Activated CD8-positive, alpha-beta memory T cell treated with anti-CD3 and anti-CD28 coated beads, Interleukin-2, amount 50 U/mL, for 4 hours (primary cell): ENCODE data around the gene FMN1.

Experiments used
- DNase-seq: peaks from one replicate; pipeline ENCODE4 v3.0.0-alpha.2; 2020

Gene FMN1

DNA sequence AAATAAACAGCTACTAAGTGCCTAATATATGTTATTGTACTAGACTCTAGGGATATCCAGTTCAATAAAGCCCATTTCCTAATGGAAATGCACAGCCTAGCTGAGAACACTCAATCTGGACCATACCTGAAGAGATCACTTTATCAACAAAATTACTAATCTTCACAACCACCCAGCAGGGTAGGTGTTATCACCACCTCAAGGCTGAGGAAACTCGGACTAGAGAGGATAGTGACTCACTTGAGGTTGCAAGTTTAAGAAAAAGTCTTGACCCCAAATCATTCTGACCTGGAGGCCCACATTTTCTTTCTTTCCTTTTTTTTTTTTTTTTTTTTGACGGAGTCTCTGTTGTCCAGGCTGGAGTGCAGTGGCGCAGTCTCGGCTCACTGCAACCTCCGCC is 3.1 kb upstream of the FMN1 start:
- DNase-seq = no peak

DNA sequence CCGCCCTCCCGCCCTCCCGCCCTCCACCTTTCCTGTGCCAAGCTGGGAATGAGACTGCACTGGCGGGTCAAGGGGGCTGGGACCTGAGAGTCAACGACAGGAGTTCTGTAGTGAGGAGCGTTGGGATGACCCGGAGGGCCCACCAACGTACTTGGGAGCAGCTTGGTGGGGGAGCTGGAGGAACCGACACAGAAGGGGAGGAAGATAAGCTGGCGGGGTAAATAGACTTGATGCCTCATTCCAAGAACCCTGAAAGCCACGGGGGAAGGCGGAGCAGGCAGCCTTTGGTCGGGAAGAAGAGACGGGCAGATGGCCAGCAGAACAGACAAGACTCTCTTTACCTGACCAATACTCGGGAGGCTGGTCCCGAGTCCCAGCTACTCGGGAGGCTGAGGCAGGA is 277 bp downstream of the FMN1 start:
- no peak for DNase-seq

DNA sequence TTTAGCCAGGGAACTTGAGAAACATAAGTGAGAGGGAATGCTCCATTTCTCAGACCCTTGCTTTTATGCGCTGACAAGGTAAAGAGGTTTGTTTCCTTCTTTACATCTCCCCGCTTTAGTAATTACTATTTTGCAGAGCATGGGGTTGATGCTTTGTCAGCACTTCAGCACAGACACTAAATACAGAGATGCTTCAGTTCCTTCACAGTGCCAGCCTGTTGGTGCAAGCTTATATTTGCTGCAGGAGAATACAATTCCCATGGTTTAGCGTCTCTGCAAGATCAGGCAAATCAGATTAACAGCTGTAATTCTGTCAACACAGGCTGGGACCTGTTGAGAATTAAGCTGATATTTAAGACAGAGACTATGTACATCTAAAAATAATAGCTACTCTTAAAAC is 2.9 kb downstream of the FMN1 start:
- no peak for DNase-seq

DNA sequence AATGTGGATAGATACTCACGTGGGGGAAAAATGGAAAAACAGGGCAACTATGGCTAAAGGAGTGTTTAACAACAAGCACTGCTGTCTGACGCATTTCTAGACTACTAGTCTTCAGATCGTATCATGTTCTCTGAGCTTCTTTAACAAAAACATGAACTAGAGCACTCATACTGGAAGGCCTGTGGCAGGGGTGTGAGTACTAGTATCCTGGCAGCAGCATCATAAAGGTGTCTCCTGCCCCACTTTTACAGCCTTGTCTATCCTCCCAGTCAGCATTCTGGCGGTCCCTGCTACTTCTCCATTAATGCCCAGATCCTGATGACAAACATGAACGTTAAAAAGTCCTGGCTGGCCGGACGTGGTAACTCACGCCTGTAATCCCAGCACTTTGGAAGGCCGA is 4.0 kb downstream of the FMN1 start:
- DNase-seq = no peak

DNA sequence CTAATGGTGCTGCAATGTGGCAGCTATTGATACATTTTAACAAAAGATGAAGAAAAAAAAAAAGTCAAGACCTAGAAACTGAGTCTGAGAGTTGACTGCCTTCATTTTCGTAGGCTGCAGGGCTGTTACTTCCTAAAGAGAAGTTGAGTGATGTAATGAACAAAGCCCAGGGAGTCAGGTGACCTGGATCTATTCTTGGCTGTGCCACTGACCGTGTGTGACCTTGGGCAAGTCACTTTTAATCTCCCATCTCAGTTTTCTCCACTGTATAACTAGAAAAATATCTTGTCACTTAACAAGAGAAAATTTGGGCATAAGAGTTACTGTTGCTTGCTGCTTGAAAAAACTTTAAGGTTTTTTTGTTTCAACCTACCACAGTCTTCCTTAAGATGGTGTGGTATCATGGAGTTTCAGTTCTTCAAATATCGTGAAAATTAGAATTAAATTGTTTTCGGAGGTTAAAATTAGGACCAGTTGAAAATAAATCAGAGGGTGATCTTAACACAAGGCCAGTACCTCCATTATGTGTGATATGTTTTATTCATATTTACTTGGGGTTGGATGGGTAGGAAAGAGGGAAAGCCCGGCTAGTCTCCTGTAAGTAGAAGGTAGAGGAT is 5.8 kb downstream of the FMN1 start:
- DNase-seq = no peak

DNA sequence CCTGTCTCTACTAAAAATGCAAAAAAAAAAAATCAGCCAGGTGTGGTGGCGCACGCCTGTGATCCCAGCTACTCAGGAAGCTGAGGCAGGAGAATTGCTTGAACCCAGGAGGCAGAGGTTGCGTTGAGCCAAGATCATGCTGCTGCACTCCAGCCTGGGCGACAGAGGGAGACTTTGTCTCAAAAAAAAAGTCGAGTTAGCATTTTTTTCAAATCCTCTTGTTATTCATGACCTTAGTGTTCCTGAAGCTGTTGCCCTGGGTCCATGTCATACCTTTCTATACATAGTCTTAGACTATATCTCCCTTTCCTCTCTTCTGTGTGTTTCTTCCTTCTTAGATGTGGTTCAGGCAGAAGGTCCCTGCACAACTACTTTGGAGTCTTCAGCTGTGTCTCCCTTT is 6.4 kb downstream of the FMN1 start:
- no peak for DNase-seq

DNA sequence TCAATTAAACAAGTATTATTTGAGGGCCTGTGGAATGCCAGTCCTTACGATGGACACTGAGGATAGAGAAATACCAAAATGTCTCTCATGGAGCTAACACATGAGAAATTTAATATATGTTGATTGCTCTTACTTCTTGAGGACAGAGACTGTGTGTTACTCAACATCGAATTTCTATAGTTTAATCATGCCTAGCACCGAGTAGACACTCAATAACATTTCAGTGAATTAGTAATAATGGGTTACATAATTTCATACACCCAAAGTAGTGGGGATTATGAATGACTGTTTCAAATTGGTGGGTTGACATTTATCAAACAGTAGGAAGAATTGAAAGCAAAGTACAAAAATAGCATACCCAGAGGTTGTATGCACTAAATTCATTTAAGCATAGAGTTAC is 11.2 kb downstream of the FMN1 start:
- DNase-seq = no peak

DNA sequence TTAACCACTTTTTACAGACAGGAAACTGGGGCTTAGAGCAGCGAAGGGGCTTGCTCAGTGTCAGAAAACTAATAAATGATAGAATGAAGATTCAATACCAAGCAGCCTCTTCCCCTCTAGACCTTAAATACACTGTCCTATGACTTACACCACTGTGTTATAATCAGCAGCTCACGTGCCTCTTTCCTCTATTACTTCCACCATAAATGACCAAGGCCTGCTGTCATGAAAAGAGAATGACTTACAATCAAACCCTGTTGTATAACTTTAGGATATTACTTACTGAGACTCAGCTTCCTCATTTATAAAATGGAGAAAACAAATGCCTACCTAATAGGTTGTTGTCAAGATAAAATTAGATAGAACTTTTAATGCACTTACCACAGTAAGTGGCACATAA is 11.6 kb downstream of the FMN1 start:
- no peak for DNase-seq

DNA sequence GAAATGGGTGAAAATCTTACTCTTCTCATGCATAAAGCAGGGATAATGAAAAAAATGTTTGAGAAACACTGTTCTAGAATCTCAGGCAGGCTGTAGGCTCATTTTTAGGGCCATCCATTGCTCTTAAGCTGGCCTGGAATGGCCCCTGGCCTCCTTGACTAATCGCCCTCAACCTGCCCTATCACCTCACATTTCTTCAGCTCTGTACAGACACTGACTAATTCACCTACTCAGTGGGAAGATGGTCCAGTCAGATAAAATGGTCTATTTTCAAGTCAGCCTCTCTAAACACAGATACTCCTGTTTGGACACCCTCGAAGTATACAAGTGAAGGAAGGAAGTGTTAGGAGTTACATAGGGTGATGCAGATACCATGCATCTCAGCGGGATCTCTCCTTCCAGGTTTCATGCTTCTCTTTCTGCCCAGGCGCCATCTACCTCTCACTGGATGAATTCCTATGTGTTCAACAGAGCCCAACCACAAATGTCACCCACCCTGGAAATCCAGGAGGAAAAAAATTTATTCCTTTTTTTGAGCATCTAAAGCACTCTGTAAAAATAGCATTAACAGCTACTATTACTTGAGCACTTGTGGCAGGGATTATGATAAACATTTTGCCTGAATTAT is 12.1 kb downstream of the FMN1 start:
- no peak for DNase-seq

DNA sequence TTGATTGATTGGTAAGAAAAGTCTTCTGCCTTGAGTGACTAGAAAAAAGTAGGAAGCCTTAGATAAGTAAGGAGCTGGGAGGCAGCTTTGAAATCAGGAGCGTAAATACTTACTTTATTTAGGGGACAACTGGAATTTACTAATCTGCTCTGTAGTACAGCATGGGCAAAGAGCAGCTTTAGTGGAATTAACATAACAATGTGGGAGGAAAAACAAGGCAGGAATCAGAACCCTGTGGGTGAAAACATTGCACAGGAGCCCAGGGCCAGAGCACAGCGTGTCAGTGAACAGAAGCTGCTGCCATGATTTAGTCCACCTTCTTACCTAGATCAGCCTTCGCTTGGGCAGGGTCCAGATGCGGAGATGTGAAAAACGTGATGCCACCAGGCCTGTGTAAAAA is 14.6 kb downstream of the FMN1 start:
- no peak for DNase-seq

DNA sequence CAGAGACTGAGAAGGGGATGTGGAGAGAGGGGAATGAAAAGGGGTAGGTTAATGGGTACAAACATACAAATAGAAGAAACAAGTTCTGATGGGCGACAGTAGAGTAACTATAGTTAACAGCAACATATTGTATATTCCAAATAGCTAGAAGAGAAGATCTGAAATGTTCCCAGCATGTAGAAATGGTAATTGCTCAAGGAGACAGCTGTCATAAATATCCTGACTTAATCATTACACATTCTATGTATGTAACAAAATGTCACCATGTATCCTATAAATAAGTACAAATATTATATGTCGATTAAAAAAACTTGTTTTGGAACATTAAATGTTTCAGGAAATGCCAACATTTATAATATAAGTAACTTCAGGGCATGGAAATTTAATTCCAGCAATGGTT is 23.3 kb downstream of the FMN1 start:
- no peak for DNase-seq

DNA sequence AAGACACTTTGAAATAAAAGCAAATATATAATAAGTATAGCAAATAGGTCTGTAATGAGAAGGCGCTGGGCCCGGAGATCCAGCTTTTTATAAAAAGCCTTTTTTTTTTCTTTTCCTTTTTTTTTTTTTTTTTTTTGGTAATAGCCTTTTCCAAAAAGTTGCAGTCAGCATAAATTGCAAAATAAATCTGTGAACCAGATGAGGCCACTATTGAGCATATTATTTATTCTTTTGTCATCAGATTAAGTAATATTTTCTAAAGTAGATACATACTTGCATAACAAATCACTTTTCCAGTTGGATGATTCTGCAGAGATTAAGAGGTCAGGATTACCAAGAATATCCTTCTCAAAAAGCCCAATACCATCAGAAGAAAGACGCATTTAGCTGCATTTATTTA is 24.9 kb downstream of the FMN1 start:
- no peak for DNase-seq

DNA sequence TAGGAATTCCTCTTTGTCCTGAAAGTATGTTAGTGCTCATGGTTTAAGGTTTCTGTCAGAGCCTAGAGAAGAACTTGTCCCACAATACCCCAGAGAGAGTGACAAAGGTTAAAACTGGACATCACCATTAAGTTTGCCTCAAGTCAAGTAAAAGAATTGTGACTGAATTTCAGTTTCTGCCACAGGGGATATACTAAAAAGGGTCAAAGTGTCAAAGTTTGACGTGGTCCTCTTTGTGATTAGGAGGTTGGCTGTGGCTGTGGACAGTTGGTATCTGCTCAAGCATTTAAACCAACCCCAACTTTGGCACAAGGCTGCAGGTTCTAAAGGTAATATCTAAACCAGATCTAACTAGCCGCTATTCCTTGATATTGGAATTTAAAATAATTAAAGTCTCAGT is 26.1 kb downstream of the FMN1 start:
- DNase-seq = no peak

DNA sequence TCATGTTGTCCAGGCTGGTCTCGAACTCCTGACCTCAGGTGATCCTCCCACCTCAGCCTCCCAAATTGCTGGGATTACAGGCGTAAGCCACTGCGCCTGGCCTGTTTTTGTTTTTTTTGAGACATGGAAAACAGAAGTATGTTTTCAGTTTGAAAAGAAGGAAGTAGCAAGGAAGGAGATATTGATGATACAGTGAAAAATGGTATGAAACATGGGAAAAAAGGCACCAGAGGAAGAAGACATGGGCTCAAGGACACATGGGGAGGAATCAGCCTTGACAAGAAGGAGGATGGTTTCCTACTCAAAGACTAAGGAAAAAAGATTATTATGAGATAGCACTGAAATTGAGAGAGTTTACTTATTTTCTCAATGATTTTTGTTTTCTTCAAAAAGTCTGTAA is 30.7 kb downstream of the FMN1 start:
- no peak for DNase-seq

DNA sequence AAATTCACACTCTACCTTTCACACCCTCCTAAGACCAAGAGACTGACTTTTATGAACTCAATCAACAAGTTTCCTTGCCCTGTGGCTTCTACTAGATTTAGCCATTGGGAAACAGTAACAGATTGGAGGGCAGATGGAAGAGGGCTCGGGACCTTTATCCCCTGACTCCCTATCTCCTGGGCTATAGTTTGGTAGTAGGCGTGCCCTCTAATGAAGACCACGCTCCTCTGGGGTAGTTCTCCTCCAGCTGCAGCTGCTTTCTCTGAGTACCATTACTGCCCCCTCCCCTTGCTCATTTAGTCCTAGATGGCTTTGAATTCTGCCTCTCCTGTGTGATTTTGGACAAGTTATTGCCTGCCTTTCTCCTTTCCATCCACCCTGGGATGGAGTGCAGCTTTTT is 33.3 kb downstream of the FMN1 start:
- no peak for DNase-seq

DNA sequence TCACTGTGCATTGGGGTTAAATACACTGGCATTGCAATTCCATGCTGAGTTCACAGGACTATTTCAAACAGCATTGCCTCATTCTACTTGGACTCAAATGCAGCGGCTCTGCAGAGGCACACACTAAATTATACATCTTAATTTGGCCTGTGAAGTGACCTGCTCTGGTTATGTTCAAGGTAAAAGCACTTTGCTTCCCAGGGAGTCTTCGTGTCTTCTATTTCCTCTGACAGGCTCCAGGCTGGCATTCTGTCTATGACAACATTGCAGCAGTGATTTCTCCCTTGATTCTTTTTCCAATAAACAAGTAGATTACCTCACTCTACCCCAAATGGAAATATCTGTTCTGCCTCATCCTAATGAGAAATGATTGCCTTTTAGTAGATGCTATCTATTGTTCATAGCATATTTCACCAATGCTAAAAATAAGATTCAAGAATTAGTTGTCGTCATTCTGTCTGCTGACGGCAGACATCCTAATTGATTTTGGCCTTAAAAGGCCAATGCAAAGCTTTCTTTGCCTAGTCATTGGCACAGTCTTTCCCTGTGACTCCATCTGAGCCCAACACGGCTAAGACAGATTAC is 33.8 kb downstream of the FMN1 start:
- DNase-seq = no peak

DNA sequence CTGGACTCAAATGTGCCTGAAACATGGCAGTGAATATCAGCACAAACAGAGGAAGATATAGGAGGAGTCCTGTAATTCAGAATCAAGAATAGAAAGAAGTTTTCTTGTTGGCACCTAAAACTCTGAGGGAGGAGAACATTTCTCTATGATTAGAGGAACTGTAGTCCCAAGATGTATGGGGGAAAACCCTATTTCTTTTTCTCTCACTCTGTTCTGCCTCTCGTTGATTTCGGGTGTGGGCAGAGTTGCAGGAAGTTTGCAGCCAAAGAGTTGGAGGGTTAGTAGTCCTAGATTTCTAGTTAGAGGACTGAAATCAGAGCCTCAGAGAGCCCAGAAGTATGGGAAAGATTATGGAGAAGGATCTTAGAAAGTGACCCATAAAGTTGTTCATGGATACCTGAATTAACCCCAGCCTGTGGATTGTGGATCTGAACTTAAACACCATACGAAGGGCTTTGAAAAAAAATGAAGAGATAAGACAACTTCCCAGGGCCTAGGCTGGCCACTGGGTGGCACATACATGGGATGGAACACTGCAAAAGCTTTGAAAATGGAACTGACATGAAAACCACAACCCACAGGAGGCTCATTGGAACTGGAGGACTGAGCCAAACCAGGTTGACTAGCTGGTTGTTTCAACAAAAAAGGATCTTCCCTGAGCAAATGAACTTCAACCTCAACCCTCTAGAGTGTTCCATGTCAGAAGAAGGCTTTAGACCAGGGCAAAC is 34.6 kb downstream of the FMN1 start:
- DNase-seq = no peak

DNA sequence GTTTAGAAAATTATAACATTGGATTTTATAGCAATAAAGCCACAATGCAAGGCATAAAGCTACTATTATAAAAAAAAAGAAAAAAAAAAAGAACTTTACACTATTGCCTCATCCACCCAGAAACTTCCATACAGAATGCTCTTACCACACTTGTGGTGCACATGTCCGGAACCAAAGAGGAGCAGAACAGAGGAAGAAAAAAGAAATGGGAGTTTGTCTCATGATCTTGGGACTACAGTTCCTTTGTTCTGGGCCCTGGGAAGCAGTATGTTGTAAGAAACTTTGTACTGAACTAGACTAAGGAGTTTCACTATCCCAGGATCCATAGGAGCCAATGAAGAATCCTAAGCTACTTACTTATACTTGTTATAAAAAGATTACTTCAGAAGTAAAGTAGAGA is 36.1 kb downstream of the FMN1 start:
- DNase-seq = no peak

DNA sequence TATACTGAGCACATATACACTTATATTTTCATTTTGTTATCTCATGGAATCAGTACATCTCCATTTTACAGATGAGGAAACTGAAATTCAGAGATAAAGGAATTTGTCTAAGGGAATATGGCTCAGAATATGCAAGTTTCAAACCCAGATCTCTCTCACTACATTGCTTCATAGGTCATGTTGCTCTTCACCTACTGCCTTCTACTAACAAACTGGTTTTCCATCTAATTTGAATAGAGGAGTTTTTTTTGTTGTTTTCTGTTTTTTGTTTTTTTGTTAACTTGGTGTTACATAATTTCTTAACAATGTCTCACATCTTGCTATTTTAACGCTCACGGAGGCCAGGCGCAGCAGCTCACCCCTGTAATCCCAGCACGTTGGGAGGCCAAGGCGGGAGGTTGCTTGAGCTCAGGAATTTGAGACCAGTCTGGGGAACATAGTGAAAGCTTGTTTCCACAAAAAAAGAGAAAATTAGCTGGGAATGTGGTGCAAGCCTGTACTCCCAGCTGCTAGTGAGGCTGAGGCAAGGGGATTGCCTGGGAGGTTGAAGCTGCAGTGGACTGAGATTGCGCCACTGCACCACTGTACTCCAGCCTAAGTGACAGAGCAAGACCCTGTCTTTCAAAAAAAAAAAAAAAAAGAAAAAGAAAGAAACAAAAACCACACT is 37.0 kb downstream of the FMN1 start:
- no peak for DNase-seq

DNA sequence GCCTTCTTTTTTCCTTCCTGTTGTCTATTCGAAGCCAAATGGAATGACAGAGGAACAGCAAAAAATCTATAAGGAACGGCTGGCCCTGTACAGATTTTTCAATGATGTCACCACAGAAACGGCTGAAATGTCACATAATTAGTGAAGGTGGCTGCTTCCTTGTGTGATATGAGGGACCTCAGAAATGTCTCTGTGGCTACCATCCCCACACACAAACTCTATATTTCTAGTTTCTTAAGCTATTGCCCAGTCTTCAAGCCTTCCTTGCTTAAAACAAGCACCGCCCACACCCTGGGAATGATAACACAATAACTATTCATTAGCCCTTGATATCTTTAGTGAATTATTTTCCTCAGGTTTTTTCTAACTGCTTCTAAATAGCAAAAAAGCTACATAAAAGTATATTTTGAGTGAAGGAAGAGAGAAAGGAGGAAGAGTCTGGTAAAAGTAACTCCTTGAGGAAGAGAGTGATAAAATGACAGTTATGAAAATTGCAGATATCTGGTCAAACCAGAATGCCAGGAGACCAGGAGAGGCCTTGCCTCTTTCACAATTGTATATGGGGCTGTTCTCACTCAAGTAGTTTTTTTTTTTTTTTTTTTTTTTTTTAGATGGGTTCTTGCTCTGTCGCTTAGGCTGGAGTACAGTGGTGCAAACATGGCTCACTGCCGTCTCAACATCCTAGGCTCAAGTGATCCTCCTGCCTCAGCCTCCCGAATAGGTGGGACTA is 38.7 kb downstream of the FMN1 start:
- no peak for DNase-seq

DNA sequence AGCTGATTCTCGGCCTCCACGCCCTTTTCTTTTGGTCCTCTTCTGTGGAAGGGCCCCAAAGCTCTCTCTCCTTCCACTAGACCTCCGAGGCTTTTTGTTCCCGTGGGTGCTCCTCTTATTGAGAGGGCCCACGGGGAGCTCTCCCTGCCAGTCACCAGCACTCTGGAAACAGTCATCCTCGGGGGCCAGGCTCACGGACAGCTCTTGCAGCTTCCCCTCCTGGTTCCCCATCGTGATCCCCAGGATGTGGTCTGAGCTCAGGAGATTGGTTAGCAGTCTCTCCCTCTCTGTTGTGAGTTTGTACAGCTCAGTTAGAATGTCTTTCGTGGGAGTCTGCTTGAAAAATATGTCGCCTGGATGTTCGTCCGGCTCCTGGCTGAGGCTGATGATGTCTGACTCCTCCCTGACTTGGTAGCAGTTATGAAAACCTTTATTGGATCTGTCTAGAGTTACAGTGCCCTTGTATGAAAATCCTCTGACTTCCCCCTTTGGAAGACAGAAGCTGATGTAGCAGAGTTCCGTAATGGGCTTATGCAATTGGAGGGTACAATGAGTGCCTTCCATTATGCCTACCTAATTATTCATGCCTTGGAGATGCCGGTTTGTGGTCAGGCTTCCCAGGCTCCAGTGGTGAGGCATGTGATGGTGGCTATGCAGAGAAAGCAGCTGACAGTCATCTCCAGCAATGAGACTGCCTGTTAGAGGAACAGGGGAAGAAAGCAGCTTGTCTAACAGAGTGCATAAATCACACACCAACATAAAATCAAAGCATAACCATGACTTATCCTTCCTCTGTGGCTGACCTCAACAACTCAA is 40.0 kb downstream of the FMN1 start:
- DNase-seq = no peak

DNA sequence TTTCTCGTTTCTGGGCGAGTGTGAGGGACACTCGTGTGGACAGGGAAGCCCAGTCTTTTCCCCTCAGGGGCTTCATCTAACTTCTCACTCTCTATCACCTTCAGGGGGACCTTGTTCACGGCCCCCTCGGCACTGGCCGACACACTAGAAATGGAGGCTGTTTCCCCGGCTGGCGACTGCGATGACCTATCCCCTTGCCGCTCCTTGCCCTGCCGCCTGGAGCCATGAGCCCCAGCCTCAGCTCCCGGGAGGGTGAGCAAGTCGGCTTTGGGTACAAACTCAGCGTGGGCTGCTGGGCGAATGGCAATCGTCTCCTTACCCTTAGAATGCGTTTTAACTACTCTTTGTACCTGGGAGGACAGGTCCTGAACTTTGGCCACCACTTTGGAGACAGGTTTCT is 41.0 kb downstream of the FMN1 start:
- no peak for DNase-seq
